Sigmoid colon (tissue), 7 donors: Measurements from ENCODE around the gene NUP88. TPM values are rescaled to one million over a fixed set of nuclear protein-coding genes. Genes with fewer than 3 reads are reported as not detected.

Source experiments
- DNase-seq: peaks from one replicate; pipeline ENCODE4 v3.0.0-alpha.2; 2019
- H3K27ac ChIP-seq, 4 donors: fragments of 200-600 bp; sonication (generic); one replicate each; pipeline ENCODE4 v1.5.1; 2016 to 2019; ENCODE audit warnings: mild to moderate bottlenecking in 1 of 4
- H3K27me3 ChIP-seq, 3 donors: fragments of 200-600 bp; sonication (generic); one replicate each; pipeline ENCODE4 v1.5.1; 2019; ENCODE audit warnings: mild to moderate bottlenecking in 1 of 3
- H3K36me3 ChIP-seq, 4 donors: fragments of 200-600 bp; sonication (generic); one replicate each; pipeline ENCODE4 v1.5.1; 2016 to 2019
- H3K4me1 ChIP-seq, 4 donors: fragments of 200-600 bp; sonication (generic); one replicate each; pipeline ENCODE4 v1.5.1; 2017 to 2019
- H3K4me3 ChIP-seq, 4 donors: fragments of 200-600 bp; sonication (generic); one replicate each; pipeline ENCODE4 v1.5.1; 2017 to 2019; ENCODE audit warnings: mild to moderate bottlenecking in 2 of 4, moderate library complexity in 1 of 4
- H3K9me3 ChIP-seq, 4 donors: fragments of 200-600 bp in 3 of 4; sonication (generic) in 3 of 4; one replicate each; pipeline versions ENCODE4 v1.5.1 to v1.6.1; 2013 to 2019
- CTCF ChIP-seq, 4 experiments: fragments of 450-650 bp in 3 of 4; fragments of 200-600 bp in 1 of 4; IDR thresholded peaks; one replicate each; pipeline ENCODE4 v1.5.1; 2016 to 2019; ENCODE audit warnings: antibody characterized with exemption in 4 of 4, mild to moderate bottlenecking in 3 of 4, moderate library complexity in 2 of 4
- EP300 ChIP-seq, 4 donors: sonication (generic); formaldehyde crosslinking; IDR thresholded peaks; one replicate each; pipeline ENCODE4 v1.6.1; 2017; ENCODE audit warnings: antibody characterized with exemption in 4 of 4
- POLR2A ChIP-seq, 2 donors: fragments of 450-650 bp; IDR thresholded peaks; one replicate each; pipeline ENCODE4 v1.6.1; 2016; ENCODE audit warnings: antibody characterized with exemption in 2 of 2, mild to moderate bottlenecking in 2 of 2, moderate library complexity in 2 of 2
- POLR2AphosphoS5 ChIP-seq, 4 donors: sonication (generic); formaldehyde crosslinking; IDR thresholded peaks; one replicate each; pipeline ENCODE4 v1.6.1; 2017; ENCODE audit warnings: antibody characterized with exemption in 4 of 4
- WGBS, 2 donors: extraction: QIAGEN DNeasy Blood & Tissue Kit; methylation state at CpG; one replicate each; pipeline ENCODE4 v1.1.7; 2013; 5-methylcytosine and 5-hydroxymethylcytosine counted together
- intact Hi-C: fragments of 100-400 bp; cut with DNase I; formaldehyde crosslinking; loops from one replicate; pipeline ENCODE4 v1.15.1; 2023
- polyA plus RNA-seq, 3 donors: library from polyadenylated mRNA; stranded (reverse); fragments of 200-250 nt; gene quantifications; one replicate each; pipeline ENCODE4 v1.2.3, GENCODE V29; 2013
- total RNA-seq, 4 donors: library from RNA; depleted of rRNA; stranded (reverse); fragments of >200 nt; gene quantifications; one replicate each; pipeline ENCODE4 v1.1.0, GENCODE V29; 2016
- donor health status: healthy with polysubstance abuse.
- donor health status: Bipolar disorder and iron deficiency.
- donor health status: healthy.

The NUP88 gene
- total and polyA plus RNA-seq, 7 donors, result 39.1 to 82.9 (median 60.7) TPM

- no peak overlapping the region for H3K27ac ChIP-seq
- no peak overlapping the region for H3K4me3 ChIP-seq
- no peak for DNase-seq
- H3K27me3 ChIP-seq, result no peaks in the 10 kb centered on the region
- peaks cover 14 to 76% (median 34%) of the 10 kb centered on the region in 4 donors for H3K36me3 ChIP-seq
- no peaks in the 10 kb centered on the region for H3K9me3 ChIP-seq
- 79 to 86% methylated on average over 7 of the region's 7 CpGs for WGBS, 2 donors
- intact Hi-C loops, result no loop called here
- no peaks in the 10 kb centered on the region for H3K4me1 ChIP-seq
- no peak for TF ChIP-seq CTCF (IDR thresholded peaks at IDR 0.05)
- no peak for TF ChIP-seq EP300 (IDR thresholded peaks at IDR 0.05)
- TF ChIP-seq POLR2AphosphoS5 (IDR thresholded peaks at IDR 0.05), result no peak
- TF ChIP-seq POLR2A (IDR thresholded peaks at IDR 0.05), result no peak
These were observed 57.2 kb downstream of the NUP88 start for GRCh38 chr17:5362162-5362811.

GRCh38 chr17:5361426-5361825 is 58.0 kb downstream of the NUP88 start:
- 89% methylated on average over 9 of the region's 9 CpGs for WGBS, 2 donors
- Histone ChIP-seq H3K9me3 (no peaks in the 10 kb centered on the region), H3K36me3 (peaks cover 14 to 79% (median 34%) of the 10 kb centered on the region in 4 donors), H3K4me3 (no peak overlapping the region), H3K27me3 (no peaks in the 10 kb centered on the region), H3K4me1 (no peaks in the 10 kb centered on the region), H3K27ac (no peak overlapping the region)
- no peak for TF ChIP-seq EP300 (IDR thresholded peaks at IDR 0.05)
- no peak for TF ChIP-seq POLR2A (IDR thresholded peaks at IDR 0.05)
- TF ChIP-seq POLR2AphosphoS5 (IDR thresholded peaks at IDR 0.05), result no peak
- TF ChIP-seq CTCF (IDR thresholded peaks at IDR 0.05), result no peak
- DNase-seq, result no peak
- intact Hi-C loops, result no loop called here

- TF ChIP-seq CTCF (IDR thresholded peaks at IDR 0.05) (no peak), POLR2A (IDR thresholded peaks at IDR 0.05) (no peak), POLR2AphosphoS5 (IDR thresholded peaks at IDR 0.05) (no peak), EP300 (IDR thresholded peaks at IDR 0.05) (no peak)
- WGBS, 2 donors, result 85 to 92% methylated on average over 3 of the region's 3 CpGs
- Histone ChIP-seq H3K27ac (peak overlapping the region in 1 of 4 donors; percentile 45), H3K9me3 (no peaks in the 10 kb centered on the region), H3K27me3 (no peaks in the 10 kb centered on the region), H3K4me3 (no peak overlapping the region), H3K4me1 (no peaks in the 10 kb centered on the region), H3K36me3 (peaks cover 6 to 86% (median 17%) of the 10 kb centered on the region in 4 donors)
- no peak for DNase-seq
- intact Hi-C loops, result no loop called here
These were observed 63.9 kb downstream of the NUP88 start for GRCh38 chr17:5355421-5356129.

GRCh38 chr17:5354886-5355415 is 64.5 kb downstream of the NUP88 start:
- Histone ChIP-seq H3K4me1 (no peaks in the 10 kb centered on the region), H3K9me3 (no peaks in the 10 kb centered on the region), H3K36me3 (peaks cover 9 to 89% (median 14%) of the 10 kb centered on the region in 4 donors), H3K27ac (peak overlapping the region in 1 of 4 donors; percentile 45), H3K27me3 (no peaks in the 10 kb centered on the region), H3K4me3 (no peak overlapping the region)
- no peak for DNase-seq
- TF ChIP-seq POLR2AphosphoS5 (IDR thresholded peaks at IDR 0.05) (no peak), EP300 (IDR thresholded peaks at IDR 0.05) (no peak), CTCF (IDR thresholded peaks at IDR 0.05) (no peak), POLR2A (IDR thresholded peaks at IDR 0.05) (no peak)
- intact Hi-C loops, result no loop called here
- 89 to 91% methylated on average over 2 of the region's 2 CpGs for WGBS, 2 donors
